Endothelial cell of umbilical vein (primary cell): ENCODE measurements around the gene IGFBP7.

ENCODE experiments used
- EZH2 ChIP-seq: IDR thresholded peaks from 2 replicates; pipeline ENCODE4 v1.6.1; 2012; ENCODE audit warnings: borderline replicate concordance, low read depth, mild to moderate bottlenecking, moderate library complexity, low read length, inconsistent platforms; ENCODE audit not compliant: severe bottlenecking
- POLR2A ChIP-seq: IDR thresholded peaks from 2 replicates; pipeline ENCODE4 v1.6.1; 2012; ENCODE audit warnings: low read depth, mild to moderate bottlenecking, control low read depth, low read length
- POLR2AphosphoS5 ChIP-seq: IDR thresholded peaks from 2 replicates; pipeline ENCODE4 v1.6.1; 2012; ENCODE audit warnings: low read depth, mild to moderate bottlenecking, control low read depth, low read length, moderate library complexity; ENCODE audit not compliant: insufficient read depth
- TF ChIP-seq, protein P1 (sequence below), 2 donors: IDR thresholded peaks; 1 replicate in 1 of 2; 2 replicates in 1 of 2; pipeline ENCODE4 v1.5.1; 2011; ENCODE audit warnings: low read length in 2 of 2, mild to moderate bottlenecking in 2 of 2, moderate library complexity in 2 of 2, control low read depth in 1 of 2, inconsistent platforms in 1 of 2, low read depth in 1 of 2; ENCODE audit not compliant: insufficient read depth in 1 of 2; ENCODE audit errors: extremely low read depth in 1 of 2

DNA sequence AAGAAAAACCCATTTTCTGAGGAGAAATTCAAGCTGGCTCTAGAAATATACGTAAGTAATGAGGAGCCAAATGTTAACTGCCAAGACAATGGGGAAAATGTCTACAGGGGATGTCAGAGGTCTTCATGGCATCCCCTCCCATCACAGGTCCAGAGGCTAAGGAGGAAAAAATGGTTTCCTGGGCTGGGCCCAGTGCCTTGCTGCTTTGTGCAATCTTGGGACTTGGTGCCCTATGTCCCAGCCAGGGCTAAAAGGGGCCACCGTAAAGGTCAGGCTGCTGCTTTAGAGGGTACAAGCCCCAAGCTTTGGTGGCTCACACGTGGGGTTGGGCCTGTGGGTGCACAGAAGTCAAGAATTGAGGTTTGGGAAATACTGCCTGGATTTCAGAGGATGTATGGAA is 17.2 kb upstream of the IGFBP7 start:
- TF ChIP-seq, protein P1, sequence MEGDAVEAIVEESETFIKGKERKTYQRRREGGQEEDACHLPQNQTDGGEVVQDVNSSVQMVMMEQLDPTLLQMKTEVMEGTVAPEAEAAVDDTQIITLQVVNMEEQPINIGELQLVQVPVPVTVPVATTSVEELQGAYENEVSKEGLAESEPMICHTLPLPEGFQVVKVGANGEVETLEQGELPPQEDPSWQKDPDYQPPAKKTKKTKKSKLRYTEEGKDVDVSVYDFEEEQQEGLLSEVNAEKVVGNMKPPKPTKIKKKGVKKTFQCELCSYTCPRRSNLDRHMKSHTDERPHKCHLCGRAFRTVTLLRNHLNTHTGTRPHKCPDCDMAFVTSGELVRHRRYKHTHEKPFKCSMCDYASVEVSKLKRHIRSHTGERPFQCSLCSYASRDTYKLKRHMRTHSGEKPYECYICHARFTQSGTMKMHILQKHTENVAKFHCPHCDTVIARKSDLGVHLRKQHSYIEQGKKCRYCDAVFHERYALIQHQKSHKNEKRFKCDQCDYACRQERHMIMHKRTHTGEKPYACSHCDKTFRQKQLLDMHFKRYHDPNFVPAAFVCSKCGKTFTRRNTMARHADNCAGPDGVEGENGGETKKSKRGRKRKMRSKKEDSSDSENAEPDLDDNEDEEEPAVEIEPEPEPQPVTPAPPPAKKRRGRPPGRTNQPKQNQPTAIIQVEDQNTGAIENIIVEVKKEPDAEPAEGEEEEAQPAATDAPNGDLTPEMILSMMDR (IDR thresholded peaks at IDR 0.05; ENCODE audit: extremely low read depth in 1 of 2, insufficient read depth in 1 of 2, low read depth in 1 of 2, low read length in 2 of 2) = no peak
- TF ChIP-seq POLR2A (no peak), POLR2AphosphoS5 (no peak), EZH2 (no peak)
